Neural cell (in vitro differentiated cells): Measurements from ENCODE around the gene MTCL1. TPM values are rescaled to one million over a fixed set of nuclear protein-coding genes. Genes with fewer than 3 reads are reported as not detected.

ENCODE experiments used
- H2AFZ ChIP-seq: fragments of 200-600, 300-800 bp; sonication (generic), shearing (Covaris generic); 2 replicates; pipeline ENCODE4 v1.6.0; 2014; ENCODE audit warnings: low read depth, mild to moderate bottlenecking, antibody characterized with exemption, low read length, moderate library complexity
- H3F3A ChIP-seq: fragments of 200-600 bp; shearing (Covaris generic); 2 replicates; pipeline ENCODE4 v1.6.1; 2016; ENCODE audit warnings: mild to moderate bottlenecking, moderate library complexity, mixed read lengths, antibody characterized with exemption, low read length; ENCODE audit not compliant: insufficient read depth, poor library complexity, severe bottlenecking
- H3K27ac ChIP-seq: fragments of 200-600, 300-800 bp; sonication (generic), shearing (Covaris generic); 2 replicates; pipeline ENCODE4 v1.5.1; 2014; ENCODE audit warnings: mild to moderate bottlenecking, low read length, moderate library complexity
- H3K27me3 ChIP-seq: fragments of 300-800, 200-600 bp; sonication (generic), shearing (Covaris generic); 2 replicates; pipeline ENCODE4 v1.6.0; 2014; ENCODE audit warnings: mild to moderate bottlenecking, low read depth, low read length, moderate library complexity; ENCODE audit not compliant: insufficient read depth
- H3K36me3 ChIP-seq: fragments of 300-800, 200-600 bp; sonication (generic), shearing (Covaris generic); 2 replicates; pipeline ENCODE4 v1.5.1; 2014; ENCODE audit warnings: mild to moderate bottlenecking, antibody characterized with exemption, low read length, moderate library complexity; ENCODE audit not compliant: insufficient read depth
- H3K4me2 ChIP-seq: fragments of 300-800, 200-600 bp; sonication (generic), shearing (Covaris generic); 2 replicates; pipeline ENCODE4 v1.6.0; 2014; ENCODE audit warnings: mild to moderate bottlenecking, low read length
- H3K4me3 ChIP-seq: fragments of 300-800, 200-600 bp; sonication (generic), shearing (Covaris generic); 2 replicates; pipeline ENCODE4 v1.5.1; 2014; ENCODE audit warnings: mild to moderate bottlenecking, low read length, moderate library complexity
- H3K79me2 ChIP-seq: fragments of 200-600 bp; shearing (Covaris generic); replicated peaks from 2 replicates; pipeline ENCODE4 v1.6.0; 2014; ENCODE audit warnings: mild to moderate bottlenecking, low read length, moderate library complexity; ENCODE audit not compliant: insufficient read depth
- H3K9ac ChIP-seq: fragments of 300-800, 200-600 bp; sonication (generic), shearing (Covaris generic); 2 replicates; pipeline ENCODE4 v1.6.1; 2016; ENCODE audit warnings: mild to moderate bottlenecking, low read length, mixed read lengths
- H3K9me2 ChIP-seq: fragments of 200-600 bp; shearing (Covaris generic); 2 replicates; pipeline ENCODE4 v1.6.1; 2016; ENCODE audit warnings: mild to moderate bottlenecking, low read length, mixed read lengths; ENCODE audit not compliant: insufficient read depth
- H3K9me3 ChIP-seq: fragments of 200-600, 300-800 bp; sonication (generic), shearing (Covaris generic); 2 replicates; pipeline ENCODE4 v1.6.1; 2016; ENCODE audit warnings: mild to moderate bottlenecking, mixed run types, low read length, moderate library complexity, mixed read lengths
- H4K20me1 ChIP-seq: fragments of 200-600 bp; shearing (Covaris generic); 2 replicates; pipeline ENCODE4 v1.6.1; 2016; ENCODE audit warnings: mild to moderate bottlenecking, mixed run types; ENCODE audit not compliant: insufficient read depth
- EP300 ChIP-seq: fragments of 450-650 bp; conservative IDR thresholded peaks from 2 replicates; pipeline ENCODE4 v1.6.1; 2014; ENCODE audit warnings: antibody characterized with exemption, mild to moderate bottlenecking, moderate library complexity; ENCODE audit not compliant: poor library complexity, severe bottlenecking
- EZH2 ChIP-seq: fragments of 200-600, 300-800 bp; shearing (Covaris generic), sonication (generic); IDR thresholded peaks from 2 replicates; pipeline ENCODE4 v1.6.1; 2014; ENCODE audit warnings: antibody characterized with exemption, low read length, borderline replicate concordance, mild to moderate bottlenecking; ENCODE audit not compliant: insufficient read depth, poor library complexity, severe bottlenecking
- MXI1 ChIP-seq: fragments of 450-650 bp; conservative IDR thresholded peaks from 2 replicates; pipeline ENCODE4 v1.6.1; 2014; ENCODE audit warnings: antibody characterized with exemption, mild to moderate bottlenecking; ENCODE audit not compliant: poor library complexity, severe bottlenecking
- POLR2AphosphoS5 ChIP-seq: IDR thresholded peaks from 2 replicates; pipeline ENCODE4 v1.6.1; 2012
- RAD21 ChIP-seq: fragments of 450-650 bp; conservative IDR thresholded peaks from 2 replicates; pipeline ENCODE4 v1.6.1; 2014; ENCODE audit warnings: antibody characterized with exemption, mild to moderate bottlenecking, moderate library complexity
- SMC3 ChIP-seq: fragments of 450-650 bp; conservative IDR thresholded peaks from 2 replicates; pipeline ENCODE4 v1.6.1; 2014; ENCODE audit warnings: antibody characterized with exemption, mild to moderate bottlenecking, moderate library complexity; ENCODE audit not compliant: poor library complexity
- TAF1 ChIP-seq: IDR thresholded peaks from 2 replicates; pipeline ENCODE4 v1.6.1; 2012; ENCODE audit warnings: low read depth
- polyA plus RNA-seq: library from polyadenylated mRNA; depleted of rRNA; stranded (reverse); fragments of >200 nt; gene quantifications from 2 replicates; pipeline ENCODE4 v1.2.3, GENCODE V29; 2014
- TF ChIP-seq, protein P1 (sequence below): IDR thresholded peaks from 2 replicates; pipeline ENCODE4 v1.6.1; 2012; ENCODE audit warnings: borderline replicate concordance
- TF ChIP-seq, protein P2 (sequence below): fragments of 450-650 bp; IDR thresholded peaks from 2 replicates; pipeline ENCODE4 v1.5.1; 2014; ENCODE audit warnings: antibody characterized with exemption, mild to moderate bottlenecking, moderate library complexity; ENCODE audit not compliant: poor library complexity, severe bottlenecking

The MTCL1 gene
- polyA plus RNA-seq, 1 donor from 2014 or later = 20.8 TPM

DNA sequence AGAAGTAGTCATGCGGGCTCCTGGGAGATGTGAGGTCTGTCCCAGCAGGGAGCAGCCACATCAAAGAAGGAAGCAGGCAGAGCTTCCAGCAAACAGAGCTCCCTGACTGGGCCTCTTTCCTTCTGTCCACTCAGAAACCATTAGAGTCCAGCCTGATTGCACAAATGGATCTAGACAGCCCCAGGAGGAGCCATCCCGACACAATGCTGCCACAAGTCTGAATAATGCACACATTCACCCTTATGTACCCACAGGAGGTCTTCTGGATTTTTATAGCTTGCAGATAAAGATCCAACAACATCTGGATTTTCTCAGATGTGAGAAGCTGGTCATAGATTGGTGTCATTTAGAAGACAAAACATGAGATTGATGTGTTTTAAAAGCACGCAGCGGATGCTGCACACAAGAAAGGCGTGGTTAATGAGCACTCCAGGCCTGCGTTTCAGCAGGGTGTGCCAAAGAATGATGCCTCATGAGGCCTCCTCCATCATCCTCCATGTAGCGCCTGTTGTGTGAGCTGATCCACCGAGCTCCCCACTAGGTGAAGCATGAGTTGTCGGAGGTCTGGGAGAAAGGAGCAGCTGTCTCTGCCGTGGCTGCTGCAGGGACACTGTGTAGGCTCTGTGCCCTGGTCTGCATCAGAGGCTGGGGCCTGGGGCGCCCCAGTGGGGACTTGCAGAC lies 60.6 kb downstream of the MTCL1 start:
- Histone ChIP-seq H3K4me2 (no peak overlapping the region), H3F3A (no peaks in the 10 kb centered on the region), H2AFZ (no peak overlapping the region), H3K27ac (no peak overlapping the region), H3K27me3 (no peaks in the 10 kb centered on the region), H3K36me3 (peaks cover 7% of the 10 kb centered on the region), H3K9me2 (no peaks in the 10 kb centered on the region), H3K9ac (no peak overlapping the region), H3K79me2 (no peaks in the 10 kb centered on the region), H3K4me3 (peak overlapping the region; percentile 26), H4K20me1 (no peaks in the 10 kb centered on the region), H3K9me3 (no peaks in the 10 kb centered on the region)
- TF ChIP-seq EP300 (no peak), RAD21 (no peak), POLR2AphosphoS5 (no peak), MXI1 (no peak), SMC3 (no peak), TAF1 (no peak), EZH2 (no peak)
- TF ChIP-seq, protein P1, sequence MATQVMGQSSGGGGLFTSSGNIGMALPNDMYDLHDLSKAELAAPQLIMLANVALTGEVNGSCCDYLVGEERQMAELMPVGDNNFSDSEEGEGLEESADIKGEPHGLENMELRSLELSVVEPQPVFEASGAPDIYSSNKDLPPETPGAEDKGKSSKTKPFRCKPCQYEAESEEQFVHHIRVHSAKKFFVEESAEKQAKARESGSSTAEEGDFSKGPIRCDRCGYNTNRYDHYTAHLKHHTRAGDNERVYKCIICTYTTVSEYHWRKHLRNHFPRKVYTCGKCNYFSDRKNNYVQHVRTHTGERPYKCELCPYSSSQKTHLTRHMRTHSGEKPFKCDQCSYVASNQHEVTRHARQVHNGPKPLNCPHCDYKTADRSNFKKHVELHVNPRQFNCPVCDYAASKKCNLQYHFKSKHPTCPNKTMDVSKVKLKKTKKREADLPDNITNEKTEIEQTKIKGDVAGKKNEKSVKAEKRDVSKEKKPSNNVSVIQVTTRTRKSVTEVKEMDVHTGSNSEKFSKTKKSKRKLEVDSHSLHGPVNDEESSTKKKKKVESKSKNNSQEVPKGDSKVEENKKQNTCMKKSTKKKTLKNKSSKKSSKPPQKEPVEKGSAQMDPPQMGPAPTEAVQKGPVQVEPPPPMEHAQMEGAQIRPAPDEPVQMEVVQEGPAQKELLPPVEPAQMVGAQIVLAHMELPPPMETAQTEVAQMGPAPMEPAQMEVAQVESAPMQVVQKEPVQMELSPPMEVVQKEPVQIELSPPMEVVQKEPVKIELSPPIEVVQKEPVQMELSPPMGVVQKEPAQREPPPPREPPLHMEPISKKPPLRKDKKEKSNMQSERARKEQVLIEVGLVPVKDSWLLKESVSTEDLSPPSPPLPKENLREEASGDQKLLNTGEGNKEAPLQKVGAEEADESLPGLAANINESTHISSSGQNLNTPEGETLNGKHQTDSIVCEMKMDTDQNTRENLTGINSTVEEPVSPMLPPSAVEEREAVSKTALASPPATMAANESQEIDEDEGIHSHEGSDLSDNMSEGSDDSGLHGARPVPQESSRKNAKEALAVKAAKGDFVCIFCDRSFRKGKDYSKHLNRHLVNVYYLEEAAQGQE = no peak
- TF ChIP-seq, protein P2, sequence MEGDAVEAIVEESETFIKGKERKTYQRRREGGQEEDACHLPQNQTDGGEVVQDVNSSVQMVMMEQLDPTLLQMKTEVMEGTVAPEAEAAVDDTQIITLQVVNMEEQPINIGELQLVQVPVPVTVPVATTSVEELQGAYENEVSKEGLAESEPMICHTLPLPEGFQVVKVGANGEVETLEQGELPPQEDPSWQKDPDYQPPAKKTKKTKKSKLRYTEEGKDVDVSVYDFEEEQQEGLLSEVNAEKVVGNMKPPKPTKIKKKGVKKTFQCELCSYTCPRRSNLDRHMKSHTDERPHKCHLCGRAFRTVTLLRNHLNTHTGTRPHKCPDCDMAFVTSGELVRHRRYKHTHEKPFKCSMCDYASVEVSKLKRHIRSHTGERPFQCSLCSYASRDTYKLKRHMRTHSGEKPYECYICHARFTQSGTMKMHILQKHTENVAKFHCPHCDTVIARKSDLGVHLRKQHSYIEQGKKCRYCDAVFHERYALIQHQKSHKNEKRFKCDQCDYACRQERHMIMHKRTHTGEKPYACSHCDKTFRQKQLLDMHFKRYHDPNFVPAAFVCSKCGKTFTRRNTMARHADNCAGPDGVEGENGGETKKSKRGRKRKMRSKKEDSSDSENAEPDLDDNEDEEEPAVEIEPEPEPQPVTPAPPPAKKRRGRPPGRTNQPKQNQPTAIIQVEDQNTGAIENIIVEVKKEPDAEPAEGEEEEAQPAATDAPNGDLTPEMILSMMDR = no peak

DNA sequence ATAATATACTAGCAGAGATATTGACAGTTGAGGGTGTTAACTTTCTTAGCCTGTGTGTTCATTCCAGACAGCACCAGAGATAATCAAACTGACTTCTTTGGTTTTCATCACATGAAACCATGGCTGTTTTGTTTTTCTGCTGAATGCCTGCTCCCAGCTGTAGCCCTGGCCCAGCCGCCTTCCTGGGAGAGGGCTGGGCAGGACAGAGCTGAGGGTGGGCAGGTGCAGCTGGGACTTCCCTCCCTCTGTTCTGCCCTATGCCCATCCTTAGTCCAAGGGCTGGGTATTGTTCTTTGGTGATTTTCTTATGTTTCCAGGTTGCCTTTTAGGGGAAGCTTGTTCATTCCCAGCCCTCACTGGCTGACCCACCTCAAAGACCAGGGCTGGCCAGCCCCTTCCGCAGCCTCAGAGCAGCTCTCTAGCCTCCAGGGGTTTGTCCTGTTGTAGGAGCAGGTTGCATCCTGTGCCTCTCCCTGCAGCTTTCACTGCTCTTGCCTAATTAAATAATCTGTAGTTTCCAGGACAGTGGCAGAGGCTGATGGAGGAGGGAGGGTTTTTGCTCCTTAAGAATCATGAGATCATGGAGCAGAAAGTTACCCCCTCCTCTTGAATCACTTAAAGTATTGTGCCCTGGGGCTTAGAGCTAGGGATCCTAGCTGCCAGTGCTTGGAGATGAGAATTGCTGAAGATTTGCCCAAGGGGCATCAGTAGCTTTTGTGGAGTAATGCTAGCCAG lies 61.4 kb downstream of the MTCL1 start:
- H3K9me2 ChIP-seq = no peaks in the 10 kb centered on the region
- H3K4me3 ChIP-seq = peak overlapping the region; percentile 26
- H3K9me3 ChIP-seq = no peaks in the 10 kb centered on the region
- no peak overlapping the region for H3K4me2 ChIP-seq
- TF ChIP-seq RAD21 = no peak
- TF ChIP-seq, protein P1 = no peak
- no peak for TF ChIP-seq POLR2AphosphoS5
- TF ChIP-seq, protein P2 = no peak
- no peak for TF ChIP-seq TAF1
- no peak for TF ChIP-seq EP300
- no peak for TF ChIP-seq EZH2
- no peak for TF ChIP-seq MXI1
- no peak for TF ChIP-seq SMC3
- peak overlapping the region; percentile 12 for H3K27ac ChIP-seq
- no peaks in the 10 kb centered on the region for H3K27me3 ChIP-seq
- H3K36me3 ChIP-seq = peaks cover 7% of the 10 kb centered on the region
- no peaks in the 10 kb centered on the region for H3K79me2 ChIP-seq
- H4K20me1 ChIP-seq = no peaks in the 10 kb centered on the region
- H3K9ac ChIP-seq = no peak overlapping the region
- H2AFZ ChIP-seq = no peak overlapping the region
- H3F3A ChIP-seq = no peaks in the 10 kb centered on the region
